H1 (cell line): ENCODE results near the gene GDNF. TPM values are rescaled to one million over a fixed set of nuclear protein-coding genes. Genes with fewer than 3 reads are reported as not detected.

Experiments
- CTCF ChIA-PET: fragments of 300-600 bp; sonication (Branson Sonifier 250); formaldehyde crosslinking; loops from one replicate; lab custom pipeline; 2021; ENCODE audit not compliant: partially characterized antibody; lab: Charles Lee
- POLR2A ChIA-PET: fragments of 300-600 bp; sonication (Branson Sonifier 250); formaldehyde crosslinking; loops from one replicate; lab custom pipeline; 2021; ENCODE audit warnings: inconsistent platforms; ENCODE audit not compliant: partially characterized antibody; lab: Charles Lee
- DNase-seq, 2 experiments: peaks; one replicate each; pipeline versions ENCODE4 v3.0.0 to v3.0.0-alpha.2; 2010 to 2022; ENCODE audit warnings: low spot score in 2 of 2, low read depth in 1 of 2, mixed read lengths in 1 of 2
- FAIRE-seq: peaks from 2 replicates; lab custom pipeline; 2011; peaks lifted over from hg19 to GRCh38; lab: Jason Lieb, UNC
- H2AFZ ChIP-seq: 2 replicates; pipeline ENCODE4 v1.8.1; 2012; ENCODE audit warnings: low read length, inconsistent platforms
- H2AK5ac ChIP-seq: 2 replicates; pipeline ENCODE4 v1.6.1; 2013; ENCODE audit warnings: low read depth, low read length
- H2BK120ac ChIP-seq: replicated peaks from 2 replicates; pipeline ENCODE3; 2013; ENCODE audit warnings: low read depth, low read length, inconsistent platforms
- H2BK12ac ChIP-seq: 2 replicates; pipeline ENCODE4 v1.6.1; 2013; ENCODE audit warnings: low read depth, low read length
- H2BK15ac ChIP-seq: 2 replicates; pipeline ENCODE4 v1.6.1; 2013; ENCODE audit warnings: low read length
- H2BK20ac ChIP-seq: 2 replicates; pipeline ENCODE4 v1.6.1; 2013; ENCODE audit warnings: low read length
- H2BK5ac ChIP-seq: 2 replicates; pipeline ENCODE4 v1.6.1; 2013; ENCODE audit warnings: low read depth, low read length
- H3K14ac ChIP-seq: 2 replicates; pipeline ENCODE4 v1.6.1; 2013; ENCODE audit warnings: inconsistent platforms; ENCODE audit not compliant: insufficient read length
- H3K18ac ChIP-seq: 2 replicates; pipeline ENCODE4 v1.6.1; 2013; ENCODE audit warnings: low read length; ENCODE audit errors: extremely low read depth
- H3K23ac ChIP-seq: 2 replicates; pipeline ENCODE4 v1.6.1; 2013; ENCODE audit warnings: inconsistent platforms; ENCODE audit not compliant: insufficient read length
- H3K23me2 ChIP-seq: 2 replicates; pipeline ENCODE4 v1.6.1; 2013; ENCODE audit warnings: low read depth, low read length
- H3K27ac ChIP-seq: 2 replicates; pipeline ENCODE4 v1.6.1; 2011; ENCODE audit warnings: low read depth, low read length, inconsistent platforms
- H3K27me3 ChIP-seq, 4 experiments: replicated peaks in 1 of 4; 1 replicate in 1 of 4; 2 replicates in 3 of 4; pipeline versions ENCODE4 v1.6.1 to v1.8.1; 2011 to 2013; ENCODE audit warnings: low read length in 3 of 4, mild to moderate bottlenecking in 3 of 4, inconsistent platforms in 2 of 4, mixed read lengths in 2 of 4, moderate library complexity in 1 of 4; ENCODE audit not compliant: control insufficient read depth in 3 of 4, insufficient read depth in 3 of 4; ENCODE audit errors: extremely low read depth in 1 of 4
- H3K36me3 ChIP-seq, 4 experiments: 2 replicates each; pipeline versions ENCODE4 v1.6.1 to v1.8.1; 2011 to 2013; ENCODE audit warnings: mild to moderate bottlenecking in 4 of 4, low read length in 3 of 4, moderate library complexity in 2 of 4, control low read depth in 1 of 4, inconsistent platforms in 1 of 4; ENCODE audit not compliant: insufficient read depth in 4 of 4, control insufficient read depth in 2 of 4
- H3K4ac ChIP-seq: replicated peaks from 2 replicates; pipeline ENCODE3; 2013; ENCODE audit warnings: low read length, low read depth, mixed read lengths, inconsistent platforms; ENCODE audit not compliant: insufficient read length
- H3K4me1 ChIP-seq, 4 experiments: replicated peaks in 1 of 4; 1 replicate in 1 of 4; 2 replicates in 3 of 4; pipeline versions ENCODE4 v1.6.1 to v1.8.1; 2011 to 2013; ENCODE audit warnings: low read length in 3 of 4, inconsistent platforms in 2 of 4, mixed read lengths in 1 of 4; ENCODE audit not compliant: insufficient read depth in 4 of 4, control insufficient read depth in 3 of 4
- H3K4me2 ChIP-seq, 2 experiments: 2 replicates each; pipeline versions ENCODE4 v1.6.1 to v1.8.1; 2011 to 2013; ENCODE audit warnings: low read depth in 2 of 2, low read length in 2 of 2, control low read depth in 1 of 2, inconsistent platforms in 1 of 2, mild to moderate bottlenecking in 1 of 2; ENCODE audit not compliant: insufficient read depth in 1 of 2
- H3K4me3 ChIP-seq, 4 experiments: fragments of 200-600, 300-600 bp in 1 of 4; sonication (generic), shearing (Covaris generic), sonication (Bioruptor Twin) in 1 of 4; 2 replicates each; pipeline versions ENCODE4 v1.5.1 to v1.8.1; 2011 to 2016; ENCODE audit warnings: low read length in 4 of 4, low read depth in 3 of 4, control low read depth in 2 of 4, inconsistent platforms in 2 of 4, mild to moderate bottlenecking in 2 of 4, mixed read lengths in 1 of 4, moderate library complexity in 1 of 4; ENCODE audit not compliant: insufficient read depth in 2 of 4; ENCODE audit errors: extremely low read depth in 1 of 4
- H3K56ac ChIP-seq: replicated peaks from 2 replicates; pipeline ENCODE3; 2013; ENCODE audit warnings: low read depth, mild to moderate bottlenecking, mixed read lengths, low read length, inconsistent platforms; ENCODE audit not compliant: insufficient read length
- H3K79me1 ChIP-seq: 2 replicates; pipeline ENCODE4 v1.6.1; 2013; ENCODE audit warnings: low read depth, low read length, control low read depth
- H3K79me2 ChIP-seq, 2 experiments: 2 replicates each; pipeline versions ENCODE4 v1.6.1 to v1.8.1; 2012 to 2013; ENCODE audit warnings: low read length in 2 of 2, mild to moderate bottlenecking in 2 of 2, inconsistent platforms in 1 of 2; ENCODE audit not compliant: insufficient read depth in 2 of 2, control insufficient read depth in 1 of 2
- H3K9ac ChIP-seq, 4 experiments: replicated peaks in 1 of 4; 1 replicate in 1 of 4; 2 replicates in 3 of 4; pipeline versions ENCODE4 v1.6.1 to v1.8.1; 2011 to 2013; ENCODE audit warnings: low read depth in 3 of 4, low read length in 3 of 4, control low read depth in 2 of 4, mild to moderate bottlenecking in 2 of 4, moderate library complexity in 2 of 4, inconsistent platforms in 1 of 4; ENCODE audit errors: extremely low read depth in 1 of 4
- H3K9me3 ChIP-seq, 2 experiments: 2 replicates each; pipeline versions ENCODE4 v1.6.1 to v1.8.1; 2012 to 2013; ENCODE audit warnings: mild to moderate bottlenecking in 2 of 2, moderate library complexity in 2 of 2, control low read depth in 1 of 2, inconsistent platforms in 1 of 2, low read depth in 1 of 2, low read length in 1 of 2, mixed read lengths in 1 of 2; ENCODE audit not compliant: insufficient read depth in 2 of 2
- H4K20me1 ChIP-seq, 2 experiments: replicated peaks in 1 of 2; 2 replicates each; pipeline versions ENCODE3 to v1.8.1; 2011 to 2013; ENCODE audit warnings: inconsistent platforms in 2 of 2, low read length in 2 of 2, mild to moderate bottlenecking in 1 of 2; ENCODE audit not compliant: insufficient read depth in 2 of 2, control insufficient read depth in 1 of 2
- H4K5ac ChIP-seq: 2 replicates; pipeline ENCODE4 v1.6.1; 2013; ENCODE audit warnings: low read length, low read depth, mixed read lengths, inconsistent platforms; ENCODE audit not compliant: insufficient read length
- H4K8ac ChIP-seq: 2 replicates; pipeline ENCODE4 v1.8.0; 2013; ENCODE audit warnings: mild to moderate bottlenecking, moderate library complexity, low read length, inconsistent platforms; ENCODE audit not compliant: insufficient read depth; ENCODE audit errors: extremely low read depth
- H4K91ac ChIP-seq: replicated peaks from 2 replicates; pipeline ENCODE3; 2013; ENCODE audit warnings: low read length, mixed read lengths, inconsistent platforms; ENCODE audit not compliant: insufficient read length
- TAF7 ChIP-seq: optimal IDR thresholded peaks from 2 replicates; pipeline ENCODE3; 2011; ENCODE audit warnings: low read depth, mild to moderate bottlenecking, inconsistent platforms, low read length, moderate library complexity, borderline replicate concordance
- WGBS, 2 experiments: shearing (Covaris generic) in 1 of 2; methylation state at CpG; one replicate each; pipeline versions ENCODE4 v1.1.6 to v1.1.7; 2013 to 2015; ENCODE audit warnings: low lambda C conversion rate in 2 of 2, mixed read lengths in 2 of 2, inconsistent platforms in 1 of 2, low coverage in 1 of 2, missing lambda C conversion rate in 1 of 2; ENCODE audit not compliant: insufficient replicate concordance in 2 of 2, insufficient coverage in 1 of 2, insufficient read length in 1 of 2; ENCODE audit errors: extremely low coverage in 1 of 2, missing lambda C conversion rate in 1 of 2; 5-methylcytosine and 5-hydroxymethylcytosine counted together
- polyA plus RNA-seq, 7 experiments: library from polyadenylated mRNA; depleted of rRNA in 3 of 7; stranded (reverse) in 5 of 7; unstranded in 2 of 7; fragments of >200 nt in 5 of 7; fragments of 200-250 nt in 2 of 7; gene quantifications; 1 replicate in 5 of 7; 2 replicates in 1 of 7; 4 replicates in 1 of 7; pipeline versions ENCODE4 v1.2.1 to v1.2.3, GENCODE V29; 2011 to 2013; ENCODE audit warnings: missing spikeins in 2 of 7, mixed read lengths in 2 of 7
- total RNA-seq: library from RNA; stranded (reverse); fragmentation: NEBNext Ultra II Directional; extraction: Animal tissue kit (Norgen Biotek cat#: 25700); gene quantifications from 2 replicates; pipeline ENCODE4 v1.2.1, GENCODE V29; 2021

GDNF gene
- total and polyA plus RNA-seq, 2 of the 8 experiments (the other 6 are each of a cell fraction or from before 2014, with no cell fraction given) = 0.15 to 2.0 TPM

GRCh38 chr5:37886242-37886905, 46.5 kb upstream of the GDNF start:
- Histone ChIP-seq H3K4me2 (no peak overlapping the region), H3K79me1 (no peaks in the 10 kb centered on the region), H2BK20ac (no peak overlapping the region), H3K4ac (no peak overlapping the region), H4K5ac (no peak overlapping the region), H2AFZ (no peak overlapping the region), H2BK120ac (no peak overlapping the region), H2BK15ac (no peak overlapping the region), H3K4me1 (no peaks in the 10 kb centered on the region), H3K36me3 (no peaks in the 10 kb centered on the region), H3K9ac (no peak overlapping the region), H3K14ac (no peak overlapping the region), H4K20me1 (no peaks in the 10 kb centered on the region), H3K27ac (no peak overlapping the region), H3K23ac (no peak overlapping the region), H3K79me2 (no peaks in the 10 kb centered on the region), H4K8ac (no peak overlapping the region), H2AK5ac (no peak overlapping the region), H3K18ac (no peak overlapping the region), H3K23me2 (no peaks in the 10 kb centered on the region), H3K9me3 (no peaks in the 10 kb centered on the region), H3K56ac (no peak overlapping the region), H4K91ac (no peak overlapping the region), H3K27me3 (no peaks in the 10 kb centered on the region), H2BK5ac (no peak overlapping the region), H2BK12ac (no peak overlapping the region), H3K4me3 (no peak overlapping the region)
- FAIRE-seq = no peak
- no peak for DNase-seq
- CTCF ChIA-PET = interaction anchor here (0.6 kb wide), 1 partner anchor 17 kb away, joined by 3 read pairs; no protein-coding TSS in a partner anchor
- POLR2A ChIA-PET = no interaction called here
- WGBS, 2 experiments = 80% methylated on average over 8 of the region's 9 CpGs; no CpG with 5 or more reads in 1 of the 2 experiments
- no peak for TF ChIP-seq TAF7
